Mesothelial cell of epicardium (in vitro differentiated cells): Measurements from ENCODE around the gene PREPL. TPM values are rescaled to one million over a fixed set of nuclear protein-coding genes. Genes with fewer than 3 reads are reported as not detected.

Experiments
- DNase-seq, 2 experiments: peaks; one replicate each; pipeline ENCODE4 v3.0.0; 2021; ENCODE audit warnings: low spot score in 2 of 2; ENCODE audit not compliant: unreplicated experiment in 2 of 2
- H3K27ac Mint-ChIP-seq: 2 replicates; pipeline ENCODE4 v1.8.0; 2021; ENCODE audit warnings: mixed read lengths
- H3K27me3 Mint-ChIP-seq: 2 replicates; pipeline ENCODE4 v1.8.0; 2021; ENCODE audit warnings: low read depth, mixed read lengths
- H3K36me3 Mint-ChIP-seq: 2 replicates; pipeline ENCODE4 v1.8.0; 2021; ENCODE audit warnings: mixed read lengths
- H3K4me1 Mint-ChIP-seq: 2 replicates; pipeline ENCODE4 v1.8.0; 2021; ENCODE audit warnings: mixed read lengths
- H3K4me3 Mint-ChIP-seq: 2 replicates; pipeline ENCODE4 v1.8.0; 2021; ENCODE audit warnings: mild to moderate bottlenecking, moderate library complexity, mixed read lengths
- H3K9me3 Mint-ChIP-seq: 2 replicates; pipeline ENCODE4 v1.8.0; 2021; ENCODE audit warnings: mixed read lengths
- CTCF ChIP-seq: fragments of 200-600 bp; sonication (generic); IDR thresholded peaks from one replicate; pipeline ENCODE4 v1.5.0; 2021; ENCODE audit warnings: antibody characterized with exemption; ENCODE audit not compliant: unreplicated experiment
- total RNA-seq: library from RNA; stranded (reverse); gene quantifications from 3 replicates; pipeline ENCODE4 v1.2.1, GENCODE V29; 2021

Gene PREPL
- total RNA-seq, 1 donor from 2014 or later, result 47.2 TPM

GRCh38 chr2:44328750-44329149 is 32.5 kb downstream of the PREPL start:
- Mint-ChIP-seq H3K36me3 (peaks cover 36% of the 10 kb centered on the region), H3K4me3 (no peak overlapping the region), H3K4me1 (peaks cover 6% of the 10 kb centered on the region), H3K27ac (no peak overlapping the region), H3K9me3 (no peaks in the 10 kb centered on the region), H3K27me3 (no peaks in the 10 kb centered on the region)
- DNase-seq, result no peak
- TF ChIP-seq CTCF, result no peak

- Mint-ChIP-seq H3K27ac (no peak overlapping the region), H3K4me3 (no peak overlapping the region), H3K36me3 (peaks cover 46% of the 10 kb centered on the region), H3K4me1 (no peaks in the 10 kb centered on the region), H3K9me3 (no peaks in the 10 kb centered on the region), H3K27me3 (no peaks in the 10 kb centered on the region)
- DNase-seq, result no peak
- TF ChIP-seq CTCF, result no peak
These were observed 34.6 kb downstream of the PREPL start for GRCh38 chr2:44326548-44327264.

GRCh38 chr2:44325897-44326296 is 35.4 kb downstream of the PREPL start:
- Mint-ChIP-seq H3K27me3 (no peaks in the 10 kb centered on the region), H3K4me1 (no peaks in the 10 kb centered on the region), H3K36me3 (peaks cover 44% of the 10 kb centered on the region), H3K9me3 (no peaks in the 10 kb centered on the region), H3K4me3 (no peak overlapping the region), H3K27ac (no peak overlapping the region)
- no peak for DNase-seq
- TF ChIP-seq CTCF, result no peak

- no peaks in the 10 kb centered on the region for H3K9me3 Mint-ChIP-seq
- no peaks in the 10 kb centered on the region for H3K4me1 Mint-ChIP-seq
- TF ChIP-seq CTCF, result no peak
- DNase-seq, result no peak
- no peak overlapping the region for H3K4me3 Mint-ChIP-seq
- H3K27ac Mint-ChIP-seq, result no peak overlapping the region
- no peaks in the 10 kb centered on the region for H3K27me3 Mint-ChIP-seq
- peaks cover 43% of the 10 kb centered on the region for H3K36me3 Mint-ChIP-seq
These were observed 36.3 kb downstream of the PREPL start for GRCh38 chr2:44324971-44325426.

- no peaks in the 10 kb centered on the region for H3K9me3 Mint-ChIP-seq
- no peak for TF ChIP-seq CTCF
- no peaks in the 10 kb centered on the region for H3K4me1 Mint-ChIP-seq
- no peak overlapping the region for H3K4me3 Mint-ChIP-seq
- DNase-seq, result no peak
- H3K27ac Mint-ChIP-seq, result no peak overlapping the region
- H3K36me3 Mint-ChIP-seq, result peaks cover 45% of the 10 kb centered on the region
- no peaks in the 10 kb centered on the region for H3K27me3 Mint-ChIP-seq
These were observed 39.9 kb downstream of the PREPL start for GRCh38 chr2:44321360-44321759.
